ENCODE results near the gene USF3. TPM values are rescaled to one million over a fixed set of nuclear protein-coding genes. Genes with fewer than 3 reads are reported as not detected.

Gene USF3
- total and polyA plus RNA-seq, 2 experiments from 2014 or later: 5.8 to 18.8 TPM

GRCh38 chr3:113743006-113743630 lies 46.7 kb upstream of the USF3 start:
- Histone ChIP-seq H3K27ac (no peak overlapping the region), H3K4me3 (no peak overlapping the region), H3K4me2 (peak overlapping the region; percentile 71), H3K9me3 (ENCODE audit: low read depth) (no peaks in the 10 kb centered on the region), H3K9me2 (replicated peaks; ENCODE audit: insufficient read depth) (no peaks in the 10 kb centered on the region), H3K4me1 (ENCODE audit: insufficient read depth) (peaks cover 21% of the 10 kb centered on the region), H3K27me3 (no peaks in the 10 kb centered on the region), H2AFZ (no peak overlapping the region), H4K20me1 (ENCODE audit: insufficient read depth, poor library complexity, severe bottlenecking) (peaks cover 47% of the 10 kb centered on the region), H3K79me2 (peaks cover 75% of the 10 kb centered on the region), H3K36me3 (replicated peaks; ENCODE audit: insufficient read depth, low read depth) (no peaks in the 10 kb centered on the region)
- TF ChIP-seq EZH2 (IDR thresholded peaks at IDR 0.05; ENCODE audit: borderline replicate concordance): no peak
- no peak for TF ChIP-seq EZH2phosphoT487 (IDR thresholded peaks at IDR 0.05; ENCODE audit: low read depth, severe bottlenecking, unreplicated experiment)
- no peak for TF ChIP-seq CTCF (IDR thresholded peaks at IDR 0.05; ENCODE audit: poor library complexity)
- DNase-seq (ENCODE audit: low spot score): no peak
- 90% methylated on average over 7 of the region's 7 CpGs for WGBS (ENCODE audit: low lambda C conversion rate, missing lambda C conversion rate)

GRCh38 chr3:113741620-113742019 lies 45.2 kb upstream of the USF3 start:
- 71% methylated on average over 1 of the region's 1 CpG for WGBS (ENCODE audit: low lambda C conversion rate, missing lambda C conversion rate)
- Histone ChIP-seq H3K36me3 (replicated peaks; ENCODE audit: insufficient read depth, low read depth) (no peaks in the 10 kb centered on the region), H3K4me2 (no peak overlapping the region), H3K79me2 (peaks cover 84% of the 10 kb centered on the region), H2AFZ (no peak overlapping the region), H3K4me3 (no peak overlapping the region), H4K20me1 (ENCODE audit: insufficient read depth, poor library complexity, severe bottlenecking) (peaks cover 61% of the 10 kb centered on the region), H3K27me3 (no peaks in the 10 kb centered on the region), H3K27ac (no peak overlapping the region), H3K4me1 (ENCODE audit: insufficient read depth) (peaks cover 18% of the 10 kb centered on the region), H3K9me3 (ENCODE audit: low read depth) (no peaks in the 10 kb centered on the region), H3K9me2 (replicated peaks; ENCODE audit: insufficient read depth) (no peaks in the 10 kb centered on the region)
- no peak for DNase-seq (ENCODE audit: low spot score)
- TF ChIP-seq EZH2phosphoT487 (IDR thresholded peaks at IDR 0.05; ENCODE audit: low read depth, severe bottlenecking, unreplicated experiment): no peak
- TF ChIP-seq EZH2 (IDR thresholded peaks at IDR 0.05; ENCODE audit: borderline replicate concordance): no peak
- TF ChIP-seq CTCF (IDR thresholded peaks at IDR 0.05; ENCODE audit: poor library complexity): no peak

- no peaks in the 10 kb centered on the region for H3K9me2 ChIP-seq (replicated peaks; ENCODE audit: insufficient read depth)
- no peak for TF ChIP-seq CTCF (IDR thresholded peaks at IDR 0.05; ENCODE audit: poor library complexity)
- no peak for TF ChIP-seq EZH2phosphoT487 (IDR thresholded peaks at IDR 0.05; ENCODE audit: low read depth, severe bottlenecking, unreplicated experiment)
- no peak for TF ChIP-seq EZH2 (IDR thresholded peaks at IDR 0.05; ENCODE audit: borderline replicate concordance)
- no peak overlapping the region for H3K4me2 ChIP-seq
- 91% methylated on average over 5 of the region's 5 CpGs for WGBS (ENCODE audit: low lambda C conversion rate, missing lambda C conversion rate)
- H3K4me1 ChIP-seq (ENCODE audit: insufficient read depth): peaks cover 18% of the 10 kb centered on the region
- H3K79me2 ChIP-seq: peaks cover 87% of the 10 kb centered on the region
- no peak for DNase-seq (ENCODE audit: low spot score)
- H3K9me3 ChIP-seq (ENCODE audit: low read depth): no peaks in the 10 kb centered on the region
- no peaks in the 10 kb centered on the region for H3K27me3 ChIP-seq
- no peak overlapping the region for H2AFZ ChIP-seq
- H4K20me1 ChIP-seq (ENCODE audit: insufficient read depth, poor library complexity, severe bottlenecking): peaks cover 65% of the 10 kb centered on the region
- H3K27ac ChIP-seq: no peak overlapping the region
- no peaks in the 10 kb centered on the region for H3K36me3 ChIP-seq (replicated peaks; ENCODE audit: insufficient read depth, low read depth)
- H3K4me3 ChIP-seq: no peak overlapping the region
Measured at GRCh38 chr3:113741086-113741485, 44.6 kb upstream of the USF3 start.

Data from hepatocyte (in vitro differentiated cells).